Urinary bladder (tissue), 4 donors: Measurements from ENCODE around the gene AMN. TPM values are rescaled to one million over a fixed set of nuclear protein-coding genes. Genes with fewer than 3 reads are reported as not detected.

Experiments used
- DNase-seq: peaks from one replicate; pipeline ENCODE4 v3.0.0-alpha.2; 2015; ENCODE audit errors: extremely low spot score
- H3K27ac ChIP-seq: one replicate; pipeline ENCODE4 v1.5.1; 2013; ENCODE audit warnings: low read depth, mild to moderate bottlenecking, moderate library complexity
- H3K36me3 ChIP-seq: one replicate; pipeline ENCODE4 v1.6.1; 2013; ENCODE audit warnings: mild to moderate bottlenecking, moderate library complexity; ENCODE audit not compliant: insufficient read depth
- H3K4me1 ChIP-seq: one replicate; pipeline ENCODE4 v1.6.1; 2013; ENCODE audit warnings: mild to moderate bottlenecking, moderate library complexity; ENCODE audit not compliant: insufficient read depth
- H3K4me3 ChIP-seq: one replicate; pipeline ENCODE4 v1.5.1; 2013; ENCODE audit warnings: low read depth, low read length
- WGBS: extraction: QIAGEN DNeasy Blood & Tissue Kit; methylation state at CpG from one replicate; pipeline ENCODE4 v1.1.7; 2013; 5-methylcytosine and 5-hydroxymethylcytosine counted together
- polyA plus RNA-seq: library from polyadenylated mRNA; stranded (reverse); fragments of 200-250 nt; gene quantifications from one replicate; pipeline ENCODE4 v1.2.3, GENCODE V29; 2013
- total RNA-seq: library from RNA; depleted of rRNA; stranded (reverse); fragments of >200 nt; gene quantifications from one replicate; pipeline ENCODE4 v1.2.3, GENCODE V29; 2014
- donor health status: healthy with polysubstance abuse.
- donor health status: healthy.

AMN gene
- total and polyA plus RNA-seq, 2 donors: 0.21 to 1.0 TPM

GRCh38 chr14:102903248-102903888 lies 19.1 kb upstream of the AMN start:
- DNase-seq: no peak
- Histone ChIP-seq H3K4me3 (no peak overlapping the region), H3K4me1 (no peaks in the 10 kb centered on the region), H3K27ac (no peak overlapping the region), H3K36me3 (peaks cover 4% of the 10 kb centered on the region)
- whole genome bisulfite sequencing: 89% methylated on average over 29 of the region's 29 CpGs

GRCh38 chr14:102903889-102904512 lies 18.5 kb upstream of the AMN start:
- 94% methylated on average over 7 of the region's 7 CpGs for WGBS
- H3K4me1 ChIP-seq: no peaks in the 10 kb centered on the region
- H3K36me3 ChIP-seq: peaks cover 4% of the 10 kb centered on the region
- DNase-seq: no peak
- H3K4me3 ChIP-seq: no peak overlapping the region
- H3K27ac ChIP-seq: no peak overlapping the region

- Histone ChIP-seq H3K4me1 (no peaks in the 10 kb centered on the region), H3K27ac (no peak overlapping the region), H3K4me3 (no peak overlapping the region), H3K36me3 (peaks cover 4% of the 10 kb centered on the region)
- DNase-seq: no peak
- WGBS: 97% methylated on average over 38 of the region's 38 CpGs
Measured at GRCh38 chr14:102905116-102906108, 17.1 kb upstream of the AMN start.

- Histone ChIP-seq H3K4me3 (no peak overlapping the region), H3K27ac (no peak overlapping the region), H3K36me3 (peaks cover 4% of the 10 kb centered on the region), H3K4me1 (no peaks in the 10 kb centered on the region)
- DNase-seq: no peak
- 95% methylated on average over 30 of the region's 30 CpGs for WGBS
Measured at GRCh38 chr14:102906616-102907302, 15.7 kb upstream of the AMN start.

- WGBS: 97% methylated on average over 33 of the region's 33 CpGs
- DNase-seq: no peak
- Histone ChIP-seq H3K4me1 (no peaks in the 10 kb centered on the region), H3K4me3 (no peak overlapping the region), H3K36me3 (peaks cover 4% of the 10 kb centered on the region), H3K27ac (no peak overlapping the region)
Measured at GRCh38 chr14:102907303-102907844, 15.1 kb upstream of the AMN start.

- WGBS: 94% methylated on average over 23 of the region's 23 CpGs
- peaks cover 4% of the 10 kb centered on the region for H3K36me3 ChIP-seq
- no peak overlapping the region for H3K4me3 ChIP-seq
- DNase-seq: no peak
- H3K4me1 ChIP-seq: no peaks in the 10 kb centered on the region
- no peak overlapping the region for H3K27ac ChIP-seq
Measured at GRCh38 chr14:102907980-102908730, 14.3 kb upstream of the AMN start.

- Histone ChIP-seq H3K4me3 (no peak overlapping the region), H3K27ac (no peak overlapping the region), H3K4me1 (no peaks in the 10 kb centered on the region), H3K36me3 (peaks cover 4% of the 10 kb centered on the region)
- 95% methylated on average over 29 of the region's 29 CpGs for WGBS
- no peak for DNase-seq
Measured at GRCh38 chr14:102908766-102909455, 13.6 kb upstream of the AMN start.

- H3K4me1 ChIP-seq: no peaks in the 10 kb centered on the region
- peaks cover 4% of the 10 kb centered on the region for H3K36me3 ChIP-seq
- H3K4me3 ChIP-seq: no peak overlapping the region
- no peak overlapping the region for H3K27ac ChIP-seq
- no peak for DNase-seq
- 83% methylated on average over 10 of the region's 10 CpGs for WGBS
Measured at GRCh38 chr14:102909462-102909861, 13.0 kb upstream of the AMN start.

- Histone ChIP-seq H3K36me3 (peaks cover 4% of the 10 kb centered on the region), H3K4me3 (no peak overlapping the region), H3K27ac (no peak overlapping the region), H3K4me1 (no peaks in the 10 kb centered on the region)
- 84% methylated on average over 10 of the region's 10 CpGs for WGBS
- no peak for DNase-seq
Measured at GRCh38 chr14:102909911-102910310, 12.6 kb upstream of the AMN start.

- 89% methylated on average over 21 of the region's 21 CpGs for WGBS
- DNase-seq: no peak
- H3K4me3 ChIP-seq: no peak overlapping the region
- H3K27ac ChIP-seq: no peak overlapping the region
- H3K36me3 ChIP-seq: peaks cover 2% of the 10 kb centered on the region
- H3K4me1 ChIP-seq: no peaks in the 10 kb centered on the region
Measured at GRCh38 chr14:102910442-102910841, 12.0 kb upstream of the AMN start.

- no peak for DNase-seq
- 75% methylated on average over 19 of the region's 19 CpGs for WGBS
- Histone ChIP-seq H3K4me3 (no peak overlapping the region), H3K27ac (no peak overlapping the region), H3K36me3 (peaks cover 2% of the 10 kb centered on the region), H3K4me1 (no peaks in the 10 kb centered on the region)
Measured at GRCh38 chr14:102911541-102911951, 10.9 kb upstream of the AMN start.
